ENCODE results near the gene PARP15.
"Not testable (repeated sequence)": the region's sequence is repeated elsewhere in the genome, so short reads cannot be mapped to it uniquely, and the experiment has no call there.

The PARP15 gene

DNA sequence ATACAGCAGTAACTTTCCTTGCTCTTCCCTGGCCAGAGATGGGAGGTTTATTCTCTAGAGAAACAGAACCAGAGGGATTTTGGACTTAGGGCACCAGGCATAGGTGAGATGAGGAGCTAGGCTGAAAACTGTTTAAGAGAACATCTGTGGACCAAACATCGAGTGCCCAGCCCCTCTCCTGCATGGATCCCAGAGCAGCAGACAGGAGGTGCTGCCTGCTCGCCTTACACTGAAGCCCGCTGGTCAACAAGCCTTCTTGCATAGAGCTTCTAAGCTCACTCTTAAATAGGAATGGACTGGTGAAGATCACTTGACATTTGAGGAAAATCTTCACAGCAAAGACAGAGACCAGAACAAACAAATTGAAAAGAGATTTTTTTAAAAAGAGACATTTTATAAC is 41.2 kb downstream of the PARP15 start:
- DNase-seq (ENCODE audit: low read depth in 2 of 2) = no peak

DNA sequence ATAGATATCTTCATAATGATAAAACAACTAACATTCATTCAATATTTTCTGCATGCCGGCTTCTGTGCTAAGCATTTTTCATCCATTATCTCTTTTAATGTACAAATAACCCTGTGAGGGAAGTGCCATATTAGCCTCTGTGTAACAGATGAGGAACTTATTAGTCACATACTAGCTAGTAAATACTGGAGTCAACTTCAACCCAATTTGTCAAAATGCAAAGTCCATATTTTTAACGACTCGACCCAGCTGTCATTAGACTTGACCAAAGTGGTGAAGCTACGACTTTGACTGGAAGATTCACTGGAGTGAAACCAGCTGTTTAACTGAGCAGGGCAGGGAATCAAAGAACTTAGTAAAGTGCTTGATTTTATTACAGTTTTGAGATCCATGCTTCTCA is 41.6 kb downstream of the PARP15 start:
- no peak for DNase-seq (ENCODE audit: low read depth in 2 of 2)

DNA sequence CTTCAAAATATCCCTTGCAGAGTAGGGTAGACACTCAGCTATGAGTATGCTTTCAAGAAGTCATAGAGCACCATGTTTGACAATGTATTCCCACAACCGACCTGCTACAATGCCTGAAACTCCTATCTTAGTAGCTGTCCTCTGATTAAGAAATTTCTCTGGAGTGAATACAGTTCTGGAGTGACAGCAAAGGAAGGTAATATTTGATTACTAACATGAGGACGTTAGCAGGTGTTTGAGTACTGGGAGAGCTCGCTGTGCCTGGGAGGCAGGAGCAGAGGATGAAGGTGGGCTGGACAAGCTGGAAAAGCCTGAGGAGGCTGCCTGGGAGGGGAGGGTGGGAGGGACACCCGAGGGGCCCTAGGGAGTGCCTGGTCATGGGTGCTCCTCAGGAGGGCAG is 42.9 kb downstream of the PARP15 start:
- no peak for DNase-seq (ENCODE audit: low read depth in 2 of 2)

DNA sequence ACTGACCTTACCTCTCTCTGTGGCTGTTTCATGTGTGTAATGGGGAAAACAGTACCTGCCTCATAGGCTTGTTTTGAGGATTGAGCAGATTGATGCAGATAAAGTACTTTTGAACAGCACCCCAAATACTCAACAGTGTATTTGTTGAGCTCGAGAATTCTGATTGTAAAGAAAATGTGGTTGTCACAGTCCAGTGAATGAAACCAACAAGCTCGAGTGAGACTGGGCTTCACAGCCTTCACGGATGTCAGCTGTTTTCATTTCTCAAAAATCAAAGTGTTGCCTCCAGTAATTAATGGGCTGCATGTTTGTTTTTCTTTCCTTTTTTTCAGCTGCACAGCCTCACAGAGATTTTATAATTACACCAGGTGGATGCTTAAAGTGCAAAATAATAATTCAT is 43.7 kb downstream of the PARP15 start:
- no peak for DNase-seq (ENCODE audit: low read depth in 2 of 2)

DNA sequence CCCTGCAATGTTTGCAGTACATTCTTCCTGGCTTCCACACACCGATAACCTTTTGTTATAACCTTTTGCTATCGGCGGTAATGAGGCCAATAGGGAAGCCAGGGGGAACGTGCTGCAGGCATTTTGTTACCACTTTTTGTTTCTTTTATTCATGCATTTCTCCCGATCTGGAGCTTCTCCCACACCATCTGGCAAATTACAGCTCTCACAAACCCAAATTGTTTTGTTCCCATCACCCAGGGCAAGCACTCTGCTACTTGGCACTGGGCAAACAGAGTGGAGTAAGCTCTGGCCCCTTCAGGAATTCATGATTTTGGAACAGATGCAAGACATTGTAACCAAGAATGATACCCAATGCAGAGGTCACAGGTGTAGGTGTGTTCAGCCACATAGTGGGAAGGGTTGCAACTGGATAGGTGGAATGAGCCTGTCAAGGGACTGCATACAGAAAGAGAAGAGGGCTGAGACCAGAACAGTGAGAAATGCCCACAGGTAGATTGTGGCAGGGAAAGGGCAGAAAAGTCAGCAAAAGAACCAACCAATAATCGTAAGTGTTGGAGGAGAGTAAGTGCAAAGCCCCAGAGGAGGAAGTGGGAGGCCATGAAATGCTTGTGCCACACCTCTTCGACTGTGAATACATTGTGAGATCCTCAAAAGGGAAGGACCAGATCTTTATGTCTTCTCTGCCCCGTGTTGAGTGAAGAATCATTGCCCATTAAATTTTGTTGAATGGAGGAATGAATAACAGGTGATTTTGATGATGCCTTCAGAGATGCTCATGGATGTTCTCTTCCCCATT is 45.8 kb downstream of the PARP15 start:
- no peak for DNase-seq (ENCODE audit: low read depth in 2 of 2)

DNA sequence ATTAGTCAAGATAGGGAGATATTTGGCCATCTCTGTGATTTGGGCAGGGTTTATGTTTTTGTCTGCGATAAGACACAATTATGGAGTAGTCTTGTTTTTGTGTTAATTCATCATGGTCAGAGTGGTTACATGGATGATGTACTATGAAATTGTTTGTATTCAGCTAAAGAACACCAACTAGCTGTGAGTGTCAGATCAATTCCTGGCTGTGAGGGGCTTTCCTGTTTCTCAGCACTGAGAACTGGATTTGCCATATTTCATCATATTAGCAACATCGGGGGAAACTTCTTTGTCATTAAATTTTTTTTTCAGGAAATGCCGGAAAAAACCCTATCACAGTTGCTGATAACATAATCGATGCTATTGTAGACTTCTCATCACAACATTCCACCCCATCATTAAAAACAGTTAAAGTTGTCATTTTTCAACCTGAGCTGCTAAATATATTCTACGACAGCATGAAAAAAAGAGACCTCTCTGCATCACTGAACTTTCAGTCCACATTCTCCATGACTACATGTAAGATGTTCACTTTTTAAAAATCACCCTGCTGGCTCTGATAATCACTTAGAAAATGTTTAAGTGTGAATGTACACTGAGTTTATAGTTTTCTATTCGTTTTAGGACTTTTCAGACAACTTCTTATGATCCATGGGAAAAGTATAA is 49.2 kb downstream of the PARP15 start:
- DNase-seq (ENCODE audit: low read depth in 2 of 2) = no peak

DNA sequence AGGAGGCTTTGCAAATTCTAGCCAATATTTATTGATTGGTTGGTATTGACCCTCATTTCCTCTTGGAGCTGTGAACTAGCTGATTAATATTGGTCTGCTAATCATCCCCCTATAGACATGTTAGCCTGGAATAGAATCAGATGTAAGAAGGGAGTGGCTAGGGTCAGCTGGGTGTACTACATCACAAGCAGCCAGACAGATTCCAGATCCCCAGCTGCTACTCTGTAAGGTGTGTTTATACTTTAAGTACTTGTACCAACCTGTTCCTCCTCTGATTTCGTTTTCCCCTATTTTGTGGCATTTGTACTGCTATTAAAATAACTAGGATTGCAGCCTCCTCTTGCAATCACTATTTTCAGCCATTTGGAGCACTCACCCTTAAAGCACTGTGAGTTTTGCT is 49.9 kb downstream of the PARP15 start:
- DNase-seq (ENCODE audit: low read depth in 2 of 2) = no peak

DNA sequence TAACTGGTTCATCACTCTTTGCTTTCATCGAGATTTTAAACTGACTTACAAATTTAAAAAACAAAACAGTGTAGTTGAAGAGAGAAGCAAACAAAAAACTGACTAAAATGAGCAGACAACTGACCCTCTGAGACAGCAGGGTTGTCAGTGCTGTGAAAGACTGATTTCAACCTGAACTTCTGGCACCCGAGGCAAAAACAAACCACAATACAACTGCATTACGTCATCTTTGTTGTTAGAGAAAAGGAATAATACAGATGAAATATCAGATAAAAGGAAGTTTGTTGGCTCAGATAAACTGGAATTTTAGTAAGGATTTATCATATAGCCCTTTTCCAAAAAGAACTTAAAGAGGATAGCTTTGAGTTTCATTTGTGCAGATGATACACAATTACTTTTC is 51.1 kb downstream of the PARP15 start:
- DNase-seq (ENCODE audit: low read depth in 2 of 2) = no peak

DNA sequence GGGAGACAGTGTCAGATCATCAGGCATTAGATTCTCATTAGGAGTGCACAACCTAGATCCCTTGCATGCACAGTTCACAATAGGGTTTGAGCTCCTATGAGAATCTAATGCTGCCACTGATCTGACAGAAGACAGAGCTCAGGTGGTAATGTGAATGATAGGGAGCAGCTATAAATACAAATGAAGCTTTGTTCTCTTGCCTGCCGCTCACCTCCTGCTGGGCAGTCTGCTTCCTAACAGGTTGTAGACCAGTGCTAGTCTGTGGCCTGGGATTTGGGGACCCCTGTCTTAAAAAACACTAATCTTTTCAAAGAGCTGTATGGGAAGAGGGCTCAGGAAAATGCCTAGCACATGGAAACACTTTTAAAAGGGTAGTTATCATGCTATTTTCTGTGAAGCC is 52.3 kb downstream of the PARP15 start:
- DNase-seq (ENCODE audit: low read depth in 2 of 2) = no peak

DNA sequence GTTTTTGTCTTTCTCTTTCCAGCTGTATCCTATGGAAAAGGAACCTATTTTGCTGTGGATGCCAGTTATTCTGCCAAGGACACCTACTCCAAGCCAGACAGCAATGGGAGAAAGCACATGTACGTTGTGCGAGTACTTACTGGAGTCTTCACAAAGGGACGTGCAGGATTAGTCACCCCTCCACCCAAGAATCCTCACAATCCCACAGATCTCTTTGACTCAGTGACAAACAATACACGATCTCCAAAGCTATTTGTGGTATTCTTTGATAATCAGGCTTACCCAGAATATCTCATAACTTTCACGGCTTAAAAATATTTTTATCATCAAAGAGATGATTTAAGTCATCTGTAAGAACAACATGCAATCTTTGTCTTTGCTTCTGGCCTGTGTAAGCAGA is 58.3 kb downstream of the PARP15 start:
- DNase-seq (ENCODE audit: low read depth in 2 of 2) = no peak

DNA sequence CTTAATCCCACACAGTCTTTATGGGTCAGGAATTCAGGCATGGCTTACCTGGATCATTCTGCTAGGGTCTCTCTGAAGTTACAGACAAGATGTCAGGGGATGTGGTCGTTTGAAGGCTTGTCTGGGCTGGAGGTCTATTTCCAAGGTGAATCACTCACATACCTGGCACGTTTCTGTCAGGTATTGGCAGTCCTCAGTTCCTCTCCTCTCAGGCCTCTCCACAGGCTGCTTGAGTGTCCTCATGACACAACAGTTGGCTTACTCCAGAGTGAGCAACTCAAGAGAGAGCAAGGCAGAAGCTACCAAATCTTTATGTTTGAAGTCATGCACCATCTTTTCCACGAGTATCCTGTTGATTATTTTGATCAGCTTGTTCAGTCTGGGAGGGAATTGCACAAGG is 59.2 kb downstream of the PARP15 start:
- DNase-seq (ENCODE audit: low read depth in 2 of 2) = no peak

DNA sequence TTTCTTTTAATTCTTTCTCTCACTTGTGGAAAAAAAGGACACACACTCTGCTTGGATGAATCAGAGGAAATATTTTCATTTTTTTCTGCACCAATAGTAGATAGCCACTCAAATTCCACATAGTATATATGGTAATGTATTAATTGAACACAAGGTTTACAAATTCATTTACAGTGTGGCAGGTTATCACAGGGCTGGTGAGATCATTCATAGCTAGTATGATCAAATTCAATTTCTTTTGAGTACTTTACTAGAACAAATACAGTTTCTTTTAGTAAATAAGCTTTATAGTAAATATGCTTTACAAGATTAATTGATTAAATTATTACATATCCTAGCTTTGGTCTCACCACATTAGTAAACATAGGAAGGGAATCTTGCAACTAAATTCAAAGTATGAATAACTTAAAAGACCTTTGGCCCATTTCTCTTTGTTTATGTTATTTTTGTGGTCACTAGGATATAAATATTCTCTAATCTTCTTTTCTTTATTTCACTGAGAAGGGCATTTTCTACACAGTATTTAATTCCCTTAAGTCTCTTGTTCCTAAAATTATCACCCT is 63.1 kb downstream of the PARP15 start:
- no peak for DNase-seq (ENCODE audit: low read depth in 2 of 2)

DNA sequence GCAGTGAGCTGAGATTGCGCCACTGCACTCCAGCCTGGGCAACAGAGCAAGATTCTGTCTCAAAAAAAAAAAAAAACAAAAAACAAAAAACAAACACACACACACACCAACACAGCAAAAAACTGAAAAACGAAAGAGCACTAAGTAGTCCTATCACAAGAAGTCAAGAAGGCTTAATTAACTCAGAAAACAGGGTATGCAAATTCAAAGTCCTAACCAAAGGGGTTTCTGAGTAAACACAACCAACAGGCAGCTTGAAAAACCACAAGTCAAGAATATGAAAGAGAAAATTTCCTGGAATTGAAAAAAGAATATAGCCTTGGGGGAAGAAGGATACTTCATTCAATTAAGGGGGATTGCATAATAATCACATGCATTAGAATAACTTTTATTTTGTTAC is 65.5 kb downstream of the PARP15 start:
- DNase-seq (ENCODE audit: low read depth in 2 of 2) = no peak

DNA sequence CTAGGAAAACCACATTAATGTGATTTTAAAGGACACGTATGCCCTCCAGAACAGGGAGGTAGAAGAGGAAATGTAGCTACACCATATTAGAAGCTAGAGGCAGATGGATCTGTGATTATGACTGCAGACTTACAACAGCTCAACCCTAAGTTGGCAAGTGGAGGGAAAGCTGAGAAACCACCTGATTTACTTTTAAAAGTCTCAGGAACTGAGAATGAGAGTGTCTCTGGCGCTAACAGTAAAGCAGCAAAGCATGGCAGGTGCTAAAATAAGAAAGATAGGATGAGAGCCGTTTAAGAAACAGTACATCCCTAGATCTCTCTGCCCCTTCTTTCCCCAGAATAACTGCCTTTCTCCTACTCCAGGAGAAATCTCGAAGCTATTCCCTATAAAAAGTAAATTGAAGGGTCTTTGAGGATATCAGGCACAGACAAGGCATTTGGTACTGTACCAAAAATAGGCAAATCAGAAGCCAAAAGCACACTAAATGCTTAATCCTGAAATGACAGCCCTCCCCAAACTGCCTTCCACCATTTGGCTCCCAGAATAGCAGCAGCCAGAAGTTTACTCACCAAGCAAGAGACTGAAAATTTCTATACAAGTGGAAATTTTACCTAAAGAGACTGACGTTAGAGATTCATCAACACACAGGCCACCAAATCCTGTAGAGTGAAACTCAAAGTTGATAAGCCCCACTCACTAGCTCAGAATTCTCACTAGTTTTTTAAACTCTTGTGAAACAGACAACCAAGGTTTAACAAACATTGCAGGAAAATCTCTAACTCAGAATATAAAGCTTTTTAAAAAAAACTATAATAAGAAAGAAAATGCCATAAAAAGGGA is 68.9 kb downstream of the PARP15 start:
- DNase-seq (ENCODE audit: low read depth in 2 of 2) = no peak

DNA sequence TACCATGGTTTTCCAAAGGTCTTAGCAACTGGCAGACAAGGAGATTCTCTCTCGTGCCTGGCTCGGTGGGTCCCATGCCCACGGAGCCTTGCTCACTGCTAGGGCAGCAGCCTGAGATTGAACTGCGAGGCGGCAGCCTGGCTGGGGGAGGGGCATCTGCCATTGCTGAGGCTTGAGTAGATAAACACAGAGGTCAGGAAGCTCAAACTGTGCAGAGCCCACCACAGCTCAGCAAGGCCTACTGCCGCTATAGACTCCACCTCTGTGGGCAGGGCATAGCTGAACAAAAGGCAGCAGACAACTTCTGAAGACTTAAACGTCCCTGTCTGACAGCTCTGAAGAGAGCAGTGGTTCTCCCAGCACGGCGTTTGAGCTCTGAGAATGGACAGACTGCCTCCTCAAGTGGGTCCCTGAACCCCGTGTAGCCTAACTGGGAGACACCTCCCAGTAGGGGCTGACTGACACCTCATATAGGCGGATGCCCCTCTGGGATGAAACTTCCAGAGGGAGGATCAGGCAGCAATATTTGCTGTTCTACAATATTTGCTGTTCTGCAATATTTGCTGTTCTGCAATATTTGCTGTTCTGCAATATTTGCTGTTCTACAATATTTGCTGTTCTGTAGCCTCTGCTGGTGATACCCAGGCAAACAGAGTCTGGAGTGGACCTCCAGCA is 73.9 kb downstream of the PARP15 start:
- not testable (repeated sequence) for DNase-seq (ENCODE audit: low read depth in 2 of 2)

DNA sequence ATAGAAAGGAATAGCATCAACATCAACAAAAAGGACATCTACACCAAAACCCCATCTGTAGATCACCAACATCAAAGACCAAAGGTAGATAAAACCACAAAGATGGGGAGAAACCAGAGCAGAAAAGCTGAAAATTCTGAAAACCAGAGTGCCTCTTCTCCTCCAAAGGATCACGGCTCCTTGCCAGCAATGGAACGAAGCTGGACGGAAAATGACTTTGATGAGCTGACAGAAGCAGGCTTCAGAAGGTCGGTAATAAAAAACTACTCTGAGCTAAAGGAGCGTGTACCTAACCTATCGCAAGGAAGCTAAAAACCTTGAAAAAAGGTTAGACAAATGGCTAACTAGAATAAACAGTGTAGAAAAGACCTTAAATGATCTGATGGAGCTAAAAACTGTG is 74.5 kb downstream of the PARP15 start:
- not testable (repeated sequence) for DNase-seq (ENCODE audit: low read depth in 2 of 2)

DNA sequence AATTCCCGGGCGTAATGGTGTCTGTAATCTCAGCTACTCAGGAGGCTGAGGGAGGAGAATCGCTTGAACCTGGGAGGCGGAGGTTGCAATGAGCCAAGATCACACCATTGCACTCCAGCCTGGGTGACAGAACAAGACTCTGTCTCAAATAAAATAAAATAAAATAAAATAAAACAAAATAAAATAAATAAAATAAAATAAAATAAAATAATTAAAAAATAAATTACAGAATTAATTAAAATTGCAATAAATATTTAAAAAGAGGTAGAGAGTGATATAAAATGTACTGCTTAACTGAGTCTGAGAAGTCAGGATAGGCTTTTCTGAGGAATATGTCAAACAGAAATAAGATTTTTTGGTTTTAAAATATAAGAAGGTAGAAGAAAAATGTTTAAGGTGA is 80.9 kb downstream of the PARP15 start:
- not testable (repeated sequence) for DNase-seq (ENCODE audit: low read depth in 2 of 2)

DNA sequence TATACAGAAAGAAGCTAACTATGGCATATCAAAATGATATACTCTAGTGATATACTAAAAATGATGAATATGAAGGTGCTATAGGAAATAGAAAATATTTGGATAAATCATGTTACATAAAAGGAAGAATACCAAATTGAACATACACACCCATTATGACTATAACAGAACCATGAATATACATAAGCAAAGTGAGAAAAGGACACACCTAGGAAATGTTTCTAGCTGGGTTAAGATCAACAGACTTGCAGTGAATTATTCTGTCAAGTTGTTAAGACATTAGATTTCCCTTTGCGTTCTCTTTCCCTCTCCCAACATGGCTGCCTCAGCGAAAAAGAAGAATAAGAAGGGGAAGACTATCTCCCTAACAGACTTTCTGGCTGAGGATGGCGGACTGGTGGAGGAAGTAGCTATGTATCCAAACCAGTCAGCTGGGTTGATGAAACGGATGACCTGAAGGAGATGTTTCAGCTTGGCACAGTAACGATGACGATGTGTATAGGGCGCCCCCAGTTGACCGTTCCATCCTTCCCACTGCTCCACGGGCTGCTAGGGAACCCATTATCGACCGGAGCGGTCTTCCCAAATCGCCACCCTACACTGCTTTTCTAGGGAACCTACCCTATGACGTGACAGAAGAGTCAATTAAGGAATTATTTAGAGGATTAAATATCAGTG is 83.0 kb downstream of the PARP15 start:
- DNase-seq (ENCODE audit: low read depth in 2 of 2) = no peak

DNA sequence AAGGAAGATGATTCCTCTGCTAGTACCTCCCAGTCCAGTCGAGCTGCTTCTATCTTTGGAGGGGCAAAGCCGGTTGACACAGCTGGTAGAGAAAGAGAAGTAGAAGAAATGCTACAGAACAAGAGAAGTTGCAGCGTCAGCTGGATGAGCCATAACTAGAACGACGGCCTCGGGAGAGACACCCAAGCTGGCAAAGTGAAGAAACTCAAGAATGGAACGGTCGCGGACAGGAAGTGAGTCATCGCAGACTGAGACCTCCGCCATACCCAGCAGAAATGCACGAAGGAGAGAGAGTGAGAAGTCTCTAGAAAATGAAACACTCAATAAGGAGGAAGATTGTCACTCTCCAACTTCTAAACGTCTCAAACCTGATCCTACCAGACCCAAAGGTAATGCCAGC is 84.2 kb downstream of the PARP15 start:
- no peak for DNase-seq (ENCODE audit: low read depth in 2 of 2)

DNA sequence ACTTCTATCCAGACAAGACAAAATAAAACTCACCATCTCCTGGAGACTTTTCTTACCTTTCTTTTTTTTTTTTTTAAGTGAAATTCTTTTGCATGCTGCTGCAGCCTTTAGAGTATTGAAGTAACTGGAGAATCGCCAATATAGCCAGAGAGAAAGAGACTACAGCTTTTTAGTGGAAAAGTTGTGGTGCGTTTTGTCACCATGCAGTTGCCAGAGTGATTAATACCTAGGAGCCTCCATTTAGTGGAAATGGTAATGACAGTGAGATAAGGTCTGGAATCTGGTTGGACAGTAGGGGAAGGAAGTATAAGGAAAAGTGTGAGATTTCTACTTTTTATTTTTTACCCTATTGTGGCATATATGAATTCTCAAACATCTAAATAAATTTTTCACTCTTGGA is 85.1 kb downstream of the PARP15 start:
- no peak for DNase-seq (ENCODE audit: low read depth in 2 of 2)

DNA sequence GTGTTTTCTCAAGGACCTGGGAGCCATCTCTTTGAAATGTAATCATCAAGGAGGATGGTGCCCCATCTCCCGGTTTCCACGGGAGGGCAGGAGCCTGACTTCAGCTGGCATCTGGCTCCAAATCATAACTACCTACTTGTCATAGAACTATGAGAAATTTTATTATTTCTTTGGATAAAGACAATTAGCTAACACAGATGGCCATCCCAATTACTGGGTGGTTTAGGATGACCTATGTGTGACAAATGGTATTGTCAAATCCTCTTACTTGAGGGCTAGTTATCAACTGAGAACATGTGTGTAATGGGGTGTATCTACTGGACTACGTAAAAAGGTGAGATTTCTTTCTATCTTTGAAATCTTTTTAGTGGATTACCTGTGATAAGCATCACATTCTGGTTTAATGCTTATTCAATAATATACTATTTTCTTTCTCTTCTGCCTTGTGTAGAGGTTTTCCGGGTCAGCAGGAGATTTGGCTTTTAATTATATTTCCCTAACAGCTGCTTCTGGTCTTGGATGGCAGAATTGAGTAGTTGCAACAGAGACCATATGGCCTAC is 87.9 kb downstream of the PARP15 start:
- no peak for DNase-seq (ENCODE audit: low read depth in 2 of 2)

Data from stimulated activated CD8-positive, alpha-beta memory T cell treated with anti-CD3 and anti-CD28 coated beads, Interleukin-15, amount 100 ng/mL, for 4 hours (primary cell).